SH-SY5Y (cell line): ENCODE results near the gene KCNAB2.

Source experiments
- GATA2 ChIP-seq: IDR thresholded peaks from 2 replicates; pipeline ENCODE4 v1.6.1; 2011; ENCODE audit warnings: mild to moderate bottlenecking, low read depth, low read length
- GATA3 ChIP-seq: IDR thresholded peaks from 2 replicates; pipeline ENCODE4 v1.6.1; 2011; ENCODE audit warnings: low read depth, mild to moderate bottlenecking, low read length, moderate library complexity

GRCh38 chr1:6068932-6069331 lies 23.2 kb downstream of the KCNAB2 start:
- TF ChIP-seq GATA2 (no peak), GATA3 (no peak)
